HG03520 (cell line): ENCODE measurements around the gene NLK.

Source experiments
- ATAC-seq: cut with Tn5 transposase; IDR thresholded peaks from one replicate; pipeline ENCODE4 v1.9.1; 2021; ENCODE audit warnings: mild to moderate bottlenecking, moderate library complexity; ENCODE audit not compliant: unreplicated experiment

NLK gene

GRCh38 chr17:28110184-28110583 is 67.7 kb downstream of the NLK start:
- no peak for ATAC-seq

GRCh38 chr17:28112181-28112580 is 69.7 kb downstream of the NLK start:
- no peak for ATAC-seq

GRCh38 chr17:28112606-28113005 is 70.1 kb downstream of the NLK start:
- ATAC-seq: no peak

- no peak for ATAC-seq
These were observed 70.8 kb downstream of the NLK start for GRCh38 chr17:28113269-28113668.

GRCh38 chr17:28115046-28115445 is 72.6 kb downstream of the NLK start:
- ATAC-seq: no peak

GRCh38 chr17:28117304-28117703 is 74.8 kb downstream of the NLK start:
- no peak for ATAC-seq

- ATAC-seq: no peak
These were observed 75.9 kb downstream of the NLK start for GRCh38 chr17:28118362-28118761.

- no peak for ATAC-seq
These were observed 76.6 kb downstream of the NLK start for GRCh38 chr17:28119046-28119445.

GRCh38 chr17:28119560-28119959 is 77.1 kb downstream of the NLK start:
- ATAC-seq: no peak

GRCh38 chr17:28120766-28121165 is 78.3 kb downstream of the NLK start:
- ATAC-seq: no peak

GRCh38 chr17:28124962-28125361 is 82.5 kb downstream of the NLK start:
- no peak for ATAC-seq

- no peak for ATAC-seq
These were observed 83.3 kb downstream of the NLK start for GRCh38 chr17:28125526-28126378.

- no peak for ATAC-seq
These were observed 84.7 kb downstream of the NLK start for GRCh38 chr17:28127196-28127595.

GRCh38 chr17:28128779-28129178 is 86.3 kb downstream of the NLK start:
- no peak for ATAC-seq

- ATAC-seq: no peak
These were observed 88.0 kb downstream of the NLK start for GRCh38 chr17:28130472-28130871.

- no peak for ATAC-seq
These were observed 89.1 kb downstream of the NLK start for GRCh38 chr17:28131599-28131998.

GRCh38 chr17:28133562-28133970 is 91.1 kb downstream of the NLK start:
- ATAC-seq: no peak

- ATAC-seq: no peak
These were observed 94.4 kb downstream of the NLK start for GRCh38 chr17:28136923-28137322.

GRCh38 chr17:28139822-28140221 is 97.3 kb downstream of the NLK start:
- ATAC-seq: no peak

GRCh38 chr17:28141313-28141712 is 98.8 kb downstream of the NLK start:
- ATAC-seq: no peak

- ATAC-seq: no peak
These were observed 99.3 kb downstream of the NLK start for GRCh38 chr17:28141773-28142172.

GRCh38 chr17:28142305-28142704 is 99.8 kb downstream of the NLK start:
- ATAC-seq: no peak

- no peak for ATAC-seq
These were observed 101.5 kb downstream of the NLK start for GRCh38 chr17:28144019-28144418.
